Body of pancreas (tissue), 4 donors: Measurements from ENCODE around the gene ALCAM.

Experiments
- CTCF ChIP-seq, 7 experiments: fragments of 450-650 bp in 4 of 7; fragments of 200-600 bp in 3 of 7; sonication (generic) in 3 of 7; IDR thresholded peaks; one replicate each; pipeline ENCODE4 v1.5.1; 2016 to 2019; ENCODE audit warnings: antibody characterized with exemption in 7 of 7
- POLR2A ChIP-seq, 3 donors: fragments of 450-650 bp; IDR thresholded peaks; one replicate each; pipeline ENCODE4 v1.6.1; 2016; ENCODE audit warnings: antibody characterized with exemption in 3 of 3, mild to moderate bottlenecking in 2 of 3

GRCh38 chr3:105385179-105385578 lies 18.5 kb downstream of the ALCAM start:
- TF ChIP-seq CTCF (IDR thresholded peaks at IDR 0.05) (no peak), POLR2A (IDR thresholded peaks at IDR 0.05) (no peak)
